Skin epidermis (tissue), 12 donors: ENCODE measurements around the gene NCF2.
"Not testable (repeated sequence)": the region's sequence is repeated elsewhere in the genome, so short reads cannot be mapped to it uniquely, and the experiment has no call there.

ENCODE experiments used
- H3K27ac ChIP-seq, 21 experiments: fragments of 200-600 bp; sonication (generic) in 11 of 21; one replicate each; pipeline ENCODE4 v1.5.0; 2020; ENCODE audit warnings: mild to moderate bottlenecking in 3 of 21, inconsistent platforms in 2 of 21, moderate library complexity in 2 of 21
- H3K4me3 ChIP-seq, 7 experiments: fragments of 200-600 bp; sonication (generic) in 2 of 7; one replicate each; pipeline ENCODE4 v1.5.0; 2020; ENCODE audit warnings: inconsistent platforms in 2 of 7, mild to moderate bottlenecking in 2 of 7, moderate library complexity in 1 of 7

The NCF2 gene

GRCh38 chr1:183590244-183591191 is at the start of gene NCF2:
Gene NCF2 (minus strand): TSS chr1:183590459. CDS start chr1:183590329, 130 bp downstream.
- Histone ChIP-seq H3K27ac (peak within 1 kb of the TSS in 20 of 21 experiments; percentile 31 to 87 (median 70)), H3K4me3 (peak within 1 kb of the TSS in 6 of 7 experiments; percentile 3 to 31 (median 14))

- no peak overlapping the region for H3K4me3 ChIP-seq
- H3K27ac ChIP-seq: no peak overlapping the region
Observed at GRCh38 chr1:183638649-183639387, 48.6 kb upstream of the NCF2 start.

- H3K4me3 ChIP-seq: peak overlapping the region in 2 of 7 experiments; percentile 75 to 86
- H3K27ac ChIP-seq: no peak overlapping the region
Observed at GRCh38 chr1:183636783-183637182, 46.5 kb upstream of the NCF2 start.

- Histone ChIP-seq H3K27ac (peak overlapping the region in 10 of 21 experiments; percentile 21 to 99 (median 94)), H3K4me3 (peak overlapping the region; percentile 62 to 96 (median 86))
Observed at GRCh38 chr1:183636334-183636682, 46.0 kb upstream of the NCF2 start.

GRCh38 chr1:183635606-183636333 is 45.5 kb upstream of the NCF2 start, which contains the start of gene ARPC5:
Gene ARPC5 (minus strand): TSS chr1:183635783. CDS start chr1:183635659, 124 bp downstream.
- H3K4me3 ChIP-seq: peak within 1 kb of the TSS; percentile 62 to 96 (median 86)
- H3K27ac ChIP-seq: peak within 1 kb of the TSS; percentile 90 to 99 (median 96)

GRCh38 chr1:183635099-183635605 is 44.9 kb upstream of the NCF2 start:
- peak overlapping the region; percentile 62 to 96 (median 86) for H3K4me3 ChIP-seq
- peak overlapping the region; percentile 90 to 99 (median 96) for H3K27ac ChIP-seq

GRCh38 chr1:183634429-183635065 is 44.3 kb upstream of the NCF2 start:
- Histone ChIP-seq H3K4me3 (peak overlapping the region; percentile 62 to 96 (median 86)), H3K27ac (peak overlapping the region in 20 of 21 experiments; percentile 90 to 99 (median 96))

- Histone ChIP-seq H3K27ac (peak overlapping the region in 18 of 21 experiments; percentile 18 to 99 (median 94)), H3K4me3 (peak overlapping the region; percentile 62 to 96 (median 86))
Observed at GRCh38 chr1:183633676-183634343, 43.6 kb upstream of the NCF2 start.

GRCh38 chr1:183632964-183633363 is 42.7 kb upstream of the NCF2 start:
- Histone ChIP-seq H3K27ac (peak overlapping the region in 11 of 21 experiments; percentile 7 to 94 (median 31)), H3K4me3 (peak overlapping the region in 5 of 7 experiments; percentile 75 to 96 (median 88))

- peak overlapping the region in 2 of 21 experiments; percentile 13 to 94 for H3K27ac ChIP-seq
- H3K4me3 ChIP-seq: peak overlapping the region in 2 of 7 experiments; percentile 86 to 96
Observed at GRCh38 chr1:183632114-183632513, 41.9 kb upstream of the NCF2 start.

GRCh38 chr1:183630748-183631147 is 40.5 kb upstream of the NCF2 start:
- H3K27ac ChIP-seq: peak overlapping the region in 3 of 21 experiments; percentile 14 to 66 (median 41)
- H3K4me3 ChIP-seq: no peak overlapping the region

GRCh38 chr1:183628537-183628936 is 38.3 kb upstream of the NCF2 start:
- H3K27ac ChIP-seq: no peak overlapping the region
- H3K4me3 ChIP-seq: no peak overlapping the region

GRCh38 chr1:183626236-183626635 is 36.0 kb upstream of the NCF2 start:
- not testable (repeated sequence) for H3K4me3 ChIP-seq
- peak overlapping the region in 6 of 21 experiments; percentile 11 to 45 (median 16) for H3K27ac ChIP-seq

GRCh38 chr1:183622884-183623785 is 32.9 kb upstream of the NCF2 start:
- peak overlapping the region in 2 of 21 experiments; percentile 14 to 37 for H3K27ac ChIP-seq
- no peak overlapping the region for H3K4me3 ChIP-seq

- Histone ChIP-seq H3K4me3 (no peak overlapping the region), H3K27ac (peak overlapping the region in 1 of 21 experiments; percentile 23)
Observed at GRCh38 chr1:183622013-183622412, 31.8 kb upstream of the NCF2 start.

- no peak overlapping the region for H3K27ac ChIP-seq
- no peak overlapping the region for H3K4me3 ChIP-seq
Observed at GRCh38 chr1:183620311-183620710, 30.1 kb upstream of the NCF2 start.

GRCh38 chr1:183619781-183620180 is 29.5 kb upstream of the NCF2 start:
- H3K4me3 ChIP-seq: no peak overlapping the region
- H3K27ac ChIP-seq: no peak overlapping the region
